Endothelial cell of umbilical vein (primary cell): ENCODE data around the gene PCGF1. TPM values are rescaled to one million over a fixed set of nuclear protein-coding genes. Genes with fewer than 3 reads are reported as not detected.

Source experiments
- BruUV-seq: library from RNA; stranded (reverse); fragments of 400-500 nt; replicated peaks from 2 replicates; lab custom pipeline; 2021; lab: Mats Ljungman, UMichigan
- CTCF ChIA-PET: fragments of 300-600, 350-600 bp; sonication (Branson Sonifier 250); formaldehyde crosslinking; loops from one replicate; lab custom pipeline; 2021; ENCODE audit warnings: antibody characterized with exemption, inconsistent platforms; lab: Charles Lee
- POLR2A ChIA-PET: fragments of 300-600, 350-600 bp; sonication (Branson Sonifier 250); formaldehyde crosslinking; loops from one replicate; lab custom pipeline; 2021; ENCODE audit warnings: antibody characterized with exemption, inconsistent platforms; lab: Charles Lee
- DNase-seq: peaks from one replicate; pipeline ENCODE4 v3.0.0-alpha.2; 2011; ENCODE audit warnings: low read depth, low spot score
- FAIRE-seq: peaks from 2 replicates; lab custom pipeline; 2011; peaks lifted over from hg19 to GRCh38; lab: Jason Lieb, UNC
- H2AFZ ChIP-seq: 2 replicates; pipeline ENCODE4 v1.6.0; 2012; ENCODE audit warnings: low read depth, low read length, control low read depth, inconsistent platforms
- H3K27ac ChIP-seq: 2 replicates; pipeline ENCODE4 v1.5.1; 2011; ENCODE audit warnings: low read depth, mild to moderate bottlenecking, control low read depth, low read length, moderate library complexity; ENCODE audit not compliant: insufficient read depth
- H3K27me3 ChIP-seq, 2 experiments: 2 replicates each; pipeline versions ENCODE4 v1.6.0 to v1.6.1; 2011; ENCODE audit warnings: low read length in 2 of 2, mixed read lengths in 1 of 2; ENCODE audit not compliant: control insufficient read depth in 2 of 2, insufficient read depth in 2 of 2
- H3K36me3 ChIP-seq, 2 experiments: 2 replicates in 1 of 2; 3 replicates in 1 of 2; pipeline ENCODE4 v1.5.1; 2011; ENCODE audit warnings: low read length in 2 of 2, mild to moderate bottlenecking in 1 of 2, moderate library complexity in 1 of 2; ENCODE audit not compliant: control insufficient read depth in 2 of 2, insufficient read depth in 2 of 2; ENCODE audit errors: extremely low read depth in 1 of 2
- H3K4me1 ChIP-seq: 3 replicates; pipeline ENCODE4 v1.5.1; 2011; ENCODE audit warnings: mild to moderate bottlenecking, low read length; ENCODE audit not compliant: control insufficient read depth, insufficient read depth; ENCODE audit errors: extremely low read depth
- H3K4me2 ChIP-seq: 2 replicates; pipeline ENCODE4 v1.6.1; 2011; ENCODE audit warnings: low read length, control low read depth, mixed read lengths; ENCODE audit not compliant: insufficient read depth
- H3K4me3 ChIP-seq, 3 experiments: fragments of 200-600 bp in 1 of 3; sonication (generic), shearing (Covaris generic) in 1 of 3; replicated peaks in 1 of 3; 2 replicates each; pipeline ENCODE4 v1.5.1; 2011 to 2016; ENCODE audit warnings: control low read depth in 3 of 3, low read length in 3 of 3, mild to moderate bottlenecking in 2 of 3, inconsistent platforms in 1 of 3, low read depth in 1 of 3, moderate library complexity in 1 of 3; ENCODE audit not compliant: insufficient read depth in 1 of 3
- H3K79me2 ChIP-seq: 2 replicates; pipeline ENCODE4 v1.6.0; 2012; ENCODE audit warnings: low read length, inconsistent platforms; ENCODE audit not compliant: control insufficient read depth, insufficient read depth
- H3K9ac ChIP-seq: replicated peaks from 2 replicates; pipeline ENCODE3; 2011; ENCODE audit warnings: low read length, control low read depth; ENCODE audit not compliant: insufficient read depth; ENCODE audit errors: extremely low read depth
- H3K9me1 ChIP-seq: replicated peaks from 3 replicates; pipeline ENCODE4 v1.6.0; 2011; ENCODE audit warnings: mild to moderate bottlenecking, low read length; ENCODE audit not compliant: control insufficient read depth, insufficient read depth; ENCODE audit errors: extremely low read depth
- H3K9me3 ChIP-seq: replicated peaks from 2 replicates; pipeline ENCODE4 v1.5.1; 2012; ENCODE audit warnings: low read length, inconsistent platforms; ENCODE audit not compliant: control insufficient read depth, insufficient read depth
- H4K20me1 ChIP-seq: replicated peaks from 2 replicates; pipeline ENCODE3; 2011; ENCODE audit warnings: mild to moderate bottlenecking, low read length; ENCODE audit not compliant: control insufficient read depth, insufficient read depth; ENCODE audit errors: extremely low read depth
- EZH2 ChIP-seq: IDR thresholded peaks from 2 replicates; pipeline ENCODE4 v1.6.1; 2012; ENCODE audit warnings: borderline replicate concordance, low read depth, mild to moderate bottlenecking, moderate library complexity, low read length, inconsistent platforms; ENCODE audit not compliant: severe bottlenecking
- FOS ChIP-seq: IDR thresholded peaks from 2 replicates; pipeline ENCODE4 v1.6.1; 2011; ENCODE audit warnings: mild to moderate bottlenecking, low read length, moderate library complexity, borderline replicate concordance; ENCODE audit not compliant: insufficient read depth
- GATA2 ChIP-seq: IDR thresholded peaks from 2 replicates; pipeline ENCODE4 v1.7.0; 2011; ENCODE audit warnings: low read depth, mild to moderate bottlenecking, moderate library complexity, mixed read lengths, low read length; ENCODE audit not compliant: insufficient read length, insufficient read depth
- JUN ChIP-seq: IDR thresholded peaks from 2 replicates; pipeline ENCODE4 v1.6.1; 2011; ENCODE audit warnings: borderline replicate concordance, low read depth; ENCODE audit not compliant: insufficient read length, insufficient read depth
- MAX ChIP-seq: IDR thresholded peaks from 2 replicates; pipeline ENCODE4 v1.6.1; 2011; ENCODE audit not compliant: insufficient read depth, insufficient read length
- MYC ChIP-seq: IDR thresholded peaks from one replicate; pipeline ENCODE4 v1.6.1; 2011; ENCODE audit warnings: mild to moderate bottlenecking, low read depth, low read length
- POLR2A ChIP-seq: IDR thresholded peaks from 2 replicates; pipeline ENCODE4 v1.6.1; 2012; ENCODE audit warnings: low read depth, mild to moderate bottlenecking, control low read depth, low read length
- POLR2AphosphoS5 ChIP-seq: IDR thresholded peaks from 2 replicates; pipeline ENCODE4 v1.6.1; 2012; ENCODE audit warnings: low read depth, mild to moderate bottlenecking, control low read depth, low read length, moderate library complexity; ENCODE audit not compliant: insufficient read depth
- dilution Hi-C: fragments of 300-500 bp; cut with MboI; formaldehyde crosslinking; loops from one replicate; pipeline ENCODE4 v1.15.0; 2019; ENCODE audit warnings: low sequenced_read_pairs; ENCODE audit not compliant: extremely low pct_ligation_motif_present
- intact Hi-C: fragments of 100-400 bp; cut with micrococcal nuclease; formaldehyde crosslinking; loops from one replicate; pipeline ENCODE4 v1.10.0; 2022
- polyA plus RNA-seq, 4 experiments: library from polyadenylated mRNA; depleted of rRNA in 3 of 4; stranded (reverse) in 3 of 4; unstranded in 1 of 4; fragments of >200 nt; gene quantifications; 2 replicates each; pipeline versions ENCODE4 v1.2.1 to v1.2.3, GENCODE V29; 2011 to 2012; ENCODE audit warnings: missing spikeins in 1 of 4
- total RNA-seq: library from RNA; stranded (reverse); gene quantifications from 2 replicates; pipeline ENCODE4 v1.2.3, GENCODE V29; 2021
- TF ChIP-seq, protein P1 (sequence below), 2 donors: IDR thresholded peaks; 1 replicate in 1 of 2; 2 replicates in 1 of 2; pipeline ENCODE4 v1.5.1; 2011; ENCODE audit warnings: low read length in 2 of 2, mild to moderate bottlenecking in 2 of 2, moderate library complexity in 2 of 2, control low read depth in 1 of 2, inconsistent platforms in 1 of 2, low read depth in 1 of 2; ENCODE audit not compliant: insufficient read depth in 1 of 2; ENCODE audit errors: extremely low read depth in 1 of 2

Gene PCGF1
- total and polyA plus RNA-seq, 2 donors (not counting 3 experiments of a cell fraction or from before 2014, with no cell fraction given) = 17.4 to 19.2 TPM

DNA sequence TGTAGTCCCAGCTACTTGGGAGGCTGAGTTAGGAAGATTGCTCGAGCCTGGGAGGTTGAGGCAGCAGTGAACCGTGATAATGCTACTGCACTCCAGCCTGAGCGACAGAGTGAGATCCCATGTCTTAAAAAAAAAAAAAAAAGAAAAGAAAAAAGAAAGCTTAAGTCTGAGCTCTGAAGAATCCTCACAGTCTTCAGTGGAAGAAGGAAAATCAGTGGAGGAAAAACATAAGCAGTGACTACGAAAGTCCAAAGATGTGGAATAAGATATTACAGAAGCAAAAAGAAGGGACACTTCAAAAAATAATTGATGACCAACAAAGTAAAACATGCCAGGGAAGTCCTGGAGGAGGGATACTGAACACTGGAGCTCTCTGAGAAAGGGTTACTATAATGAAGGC is 2.8 kb upstream of the PCGF1 start:
- H3K9me3 ChIP-seq = no peaks in the 10 kb centered on the region
- no peaks in the 10 kb centered on the region for H3K9me1 ChIP-seq
- H3K4me2 ChIP-seq = no peak overlapping the region
- FAIRE-seq = no peak
- no peaks in the 10 kb centered on the region for H4K20me1 ChIP-seq
- H3K36me3 ChIP-seq = peaks cover 0 to 3% of the 10 kb centered on the region in 2 experiments
- no peak overlapping the region for H3K9ac ChIP-seq
- peaks cover 4% of the 10 kb centered on the region for H3K79me2 ChIP-seq
- TF ChIP-seq POLR2A (no peak), GATA2 (no peak), POLR2AphosphoS5 (no peak), JUN (no peak), MYC (no peak), FOS (no peak), MAX (no peak), EZH2 (no peak)
- TF ChIP-seq, protein P1, sequence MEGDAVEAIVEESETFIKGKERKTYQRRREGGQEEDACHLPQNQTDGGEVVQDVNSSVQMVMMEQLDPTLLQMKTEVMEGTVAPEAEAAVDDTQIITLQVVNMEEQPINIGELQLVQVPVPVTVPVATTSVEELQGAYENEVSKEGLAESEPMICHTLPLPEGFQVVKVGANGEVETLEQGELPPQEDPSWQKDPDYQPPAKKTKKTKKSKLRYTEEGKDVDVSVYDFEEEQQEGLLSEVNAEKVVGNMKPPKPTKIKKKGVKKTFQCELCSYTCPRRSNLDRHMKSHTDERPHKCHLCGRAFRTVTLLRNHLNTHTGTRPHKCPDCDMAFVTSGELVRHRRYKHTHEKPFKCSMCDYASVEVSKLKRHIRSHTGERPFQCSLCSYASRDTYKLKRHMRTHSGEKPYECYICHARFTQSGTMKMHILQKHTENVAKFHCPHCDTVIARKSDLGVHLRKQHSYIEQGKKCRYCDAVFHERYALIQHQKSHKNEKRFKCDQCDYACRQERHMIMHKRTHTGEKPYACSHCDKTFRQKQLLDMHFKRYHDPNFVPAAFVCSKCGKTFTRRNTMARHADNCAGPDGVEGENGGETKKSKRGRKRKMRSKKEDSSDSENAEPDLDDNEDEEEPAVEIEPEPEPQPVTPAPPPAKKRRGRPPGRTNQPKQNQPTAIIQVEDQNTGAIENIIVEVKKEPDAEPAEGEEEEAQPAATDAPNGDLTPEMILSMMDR (IDR thresholded peaks at IDR 0.05; ENCODE audit: extremely low read depth in 1 of 2, insufficient read depth in 1 of 2, low read depth in 1 of 2, low read length in 2 of 2) = no peak
- BruUV-seq = no TSS peak
- POLR2A ChIA-PET = interaction anchor here (0.6 kb wide), 1 partner anchor 39 kb away, joined by 3 read pairs; no protein-coding TSS in a partner anchor
- no peak overlapping the region for H2AFZ ChIP-seq
- H3K27ac ChIP-seq = no peak overlapping the region
- H3K4me1 ChIP-seq = peaks cover 15% of the 10 kb centered on the region
- no peak overlapping the region for H3K4me3 ChIP-seq
- intact Hi-C loops = no loop called here
- dilution Hi-C loops = no loop called here
- DNase-seq = no peak
- CTCF ChIA-PET = interaction anchor here (0.8 to 1.5 kb wide), 3 partner anchors 10 to 79 kb away, joined by 3 to 4 read pairs (median 3); no protein-coding TSS in a partner anchor
- H3K27me3 ChIP-seq = peaks cover 55 to 68% of the 10 kb centered on the region in 2 experiments
